ENCODE measurements around the gene PLA2G2C.

PLA2G2C gene

DNA sequence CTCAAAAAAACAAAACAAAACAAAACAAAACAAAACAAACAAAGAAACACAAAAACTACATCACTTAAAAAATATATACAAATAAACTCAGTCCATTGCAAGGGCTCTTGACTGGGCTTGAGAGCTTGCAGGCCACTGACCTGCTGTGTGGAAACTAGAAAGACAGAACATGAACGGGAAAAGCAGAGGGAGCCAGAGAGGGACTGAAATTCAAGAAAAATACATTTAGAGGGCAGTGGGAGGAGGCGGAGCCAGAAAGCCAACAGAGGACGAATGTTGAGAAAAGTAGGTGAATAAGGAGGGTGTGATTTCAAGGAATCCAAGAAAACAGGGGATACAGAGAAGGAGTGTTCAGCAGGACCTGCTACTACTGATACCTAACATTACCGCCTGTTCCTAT, 41.4 kb upstream of the PLA2G2C start:
- Histone ChIP-seq H3K4me3 (replicated peaks; ENCODE audit: insufficient read depth, low read length) (no peak overlapping the region), H3K27ac (replicated peaks) (no peak overlapping the region), H3K27me3 (ENCODE audit: insufficient read depth, poor library complexity, severe bottlenecking) (peaks cover 19% of the 10 kb centered on the region)
- DNase-seq (ENCODE audit: low read depth in 1 of 2, low spot score in 1 of 2) = no peak
- no peak for TF ChIP-seq POLR2AphosphoS5 (IDR thresholded peaks at IDR 0.05; ENCODE audit: low read depth)
- TF ChIP-seq SPI1 (IDR thresholded peaks at IDR 0.05; ENCODE audit: borderline replicate concordance, low read depth) = no peak
- no peak for TF ChIP-seq GABPA (IDR thresholded peaks at IDR 0.05; ENCODE audit: low read depth)
- TF ChIP-seq, protein P1, sequence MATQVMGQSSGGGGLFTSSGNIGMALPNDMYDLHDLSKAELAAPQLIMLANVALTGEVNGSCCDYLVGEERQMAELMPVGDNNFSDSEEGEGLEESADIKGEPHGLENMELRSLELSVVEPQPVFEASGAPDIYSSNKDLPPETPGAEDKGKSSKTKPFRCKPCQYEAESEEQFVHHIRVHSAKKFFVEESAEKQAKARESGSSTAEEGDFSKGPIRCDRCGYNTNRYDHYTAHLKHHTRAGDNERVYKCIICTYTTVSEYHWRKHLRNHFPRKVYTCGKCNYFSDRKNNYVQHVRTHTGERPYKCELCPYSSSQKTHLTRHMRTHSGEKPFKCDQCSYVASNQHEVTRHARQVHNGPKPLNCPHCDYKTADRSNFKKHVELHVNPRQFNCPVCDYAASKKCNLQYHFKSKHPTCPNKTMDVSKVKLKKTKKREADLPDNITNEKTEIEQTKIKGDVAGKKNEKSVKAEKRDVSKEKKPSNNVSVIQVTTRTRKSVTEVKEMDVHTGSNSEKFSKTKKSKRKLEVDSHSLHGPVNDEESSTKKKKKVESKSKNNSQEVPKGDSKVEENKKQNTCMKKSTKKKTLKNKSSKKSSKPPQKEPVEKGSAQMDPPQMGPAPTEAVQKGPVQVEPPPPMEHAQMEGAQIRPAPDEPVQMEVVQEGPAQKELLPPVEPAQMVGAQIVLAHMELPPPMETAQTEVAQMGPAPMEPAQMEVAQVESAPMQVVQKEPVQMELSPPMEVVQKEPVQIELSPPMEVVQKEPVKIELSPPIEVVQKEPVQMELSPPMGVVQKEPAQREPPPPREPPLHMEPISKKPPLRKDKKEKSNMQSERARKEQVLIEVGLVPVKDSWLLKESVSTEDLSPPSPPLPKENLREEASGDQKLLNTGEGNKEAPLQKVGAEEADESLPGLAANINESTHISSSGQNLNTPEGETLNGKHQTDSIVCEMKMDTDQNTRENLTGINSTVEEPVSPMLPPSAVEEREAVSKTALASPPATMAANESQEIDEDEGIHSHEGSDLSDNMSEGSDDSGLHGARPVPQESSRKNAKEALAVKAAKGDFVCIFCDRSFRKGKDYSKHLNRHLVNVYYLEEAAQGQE (IDR thresholded peaks at IDR 0.05; ENCODE audit: insufficient replicate concordance, low read depth) = no peak
- TF ChIP-seq, protein P2, sequence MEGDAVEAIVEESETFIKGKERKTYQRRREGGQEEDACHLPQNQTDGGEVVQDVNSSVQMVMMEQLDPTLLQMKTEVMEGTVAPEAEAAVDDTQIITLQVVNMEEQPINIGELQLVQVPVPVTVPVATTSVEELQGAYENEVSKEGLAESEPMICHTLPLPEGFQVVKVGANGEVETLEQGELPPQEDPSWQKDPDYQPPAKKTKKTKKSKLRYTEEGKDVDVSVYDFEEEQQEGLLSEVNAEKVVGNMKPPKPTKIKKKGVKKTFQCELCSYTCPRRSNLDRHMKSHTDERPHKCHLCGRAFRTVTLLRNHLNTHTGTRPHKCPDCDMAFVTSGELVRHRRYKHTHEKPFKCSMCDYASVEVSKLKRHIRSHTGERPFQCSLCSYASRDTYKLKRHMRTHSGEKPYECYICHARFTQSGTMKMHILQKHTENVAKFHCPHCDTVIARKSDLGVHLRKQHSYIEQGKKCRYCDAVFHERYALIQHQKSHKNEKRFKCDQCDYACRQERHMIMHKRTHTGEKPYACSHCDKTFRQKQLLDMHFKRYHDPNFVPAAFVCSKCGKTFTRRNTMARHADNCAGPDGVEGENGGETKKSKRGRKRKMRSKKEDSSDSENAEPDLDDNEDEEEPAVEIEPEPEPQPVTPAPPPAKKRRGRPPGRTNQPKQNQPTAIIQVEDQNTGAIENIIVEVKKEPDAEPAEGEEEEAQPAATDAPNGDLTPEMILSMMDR (IDR thresholded peaks at IDR 0.05; ENCODE audit: insufficient read depth, low read length) = no peak

DNA sequence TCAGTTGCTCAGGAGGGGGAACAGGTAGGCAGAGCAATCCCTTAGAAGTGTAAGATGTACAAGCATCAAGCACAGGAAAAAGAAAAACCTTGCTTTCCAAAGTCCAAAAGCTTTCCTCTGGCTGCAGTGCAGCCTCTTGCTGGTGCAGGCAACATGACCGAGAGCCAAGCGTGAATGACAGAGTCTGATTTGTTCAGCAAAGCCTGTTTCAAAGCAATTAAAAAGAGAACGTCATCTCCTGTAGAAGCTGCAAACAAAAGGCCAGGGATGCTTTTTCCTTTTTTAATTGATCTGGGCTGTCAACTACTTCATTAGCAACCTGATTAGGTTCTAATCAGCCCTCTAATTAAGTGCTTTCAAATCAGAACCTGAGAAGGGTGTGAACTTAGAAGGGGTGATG, 38.2 kb upstream of the PLA2G2C start:
- no peak overlapping the region for H3K27ac ChIP-seq (replicated peaks)
- H3K4me3 ChIP-seq (replicated peaks; ENCODE audit: insufficient read depth, low read length) = no peak overlapping the region
- TF ChIP-seq, protein P2 (IDR thresholded peaks at IDR 0.05; ENCODE audit: insufficient read depth, low read length) = no peak
- no peak for TF ChIP-seq POLR2AphosphoS5 (IDR thresholded peaks at IDR 0.05; ENCODE audit: low read depth)
- peaks cover 23% of the 10 kb centered on the region for H3K27me3 ChIP-seq (ENCODE audit: insufficient read depth, poor library complexity, severe bottlenecking)
- DNase-seq (ENCODE audit: low read depth in 1 of 2, low spot score in 1 of 2) = no peak

DNA sequence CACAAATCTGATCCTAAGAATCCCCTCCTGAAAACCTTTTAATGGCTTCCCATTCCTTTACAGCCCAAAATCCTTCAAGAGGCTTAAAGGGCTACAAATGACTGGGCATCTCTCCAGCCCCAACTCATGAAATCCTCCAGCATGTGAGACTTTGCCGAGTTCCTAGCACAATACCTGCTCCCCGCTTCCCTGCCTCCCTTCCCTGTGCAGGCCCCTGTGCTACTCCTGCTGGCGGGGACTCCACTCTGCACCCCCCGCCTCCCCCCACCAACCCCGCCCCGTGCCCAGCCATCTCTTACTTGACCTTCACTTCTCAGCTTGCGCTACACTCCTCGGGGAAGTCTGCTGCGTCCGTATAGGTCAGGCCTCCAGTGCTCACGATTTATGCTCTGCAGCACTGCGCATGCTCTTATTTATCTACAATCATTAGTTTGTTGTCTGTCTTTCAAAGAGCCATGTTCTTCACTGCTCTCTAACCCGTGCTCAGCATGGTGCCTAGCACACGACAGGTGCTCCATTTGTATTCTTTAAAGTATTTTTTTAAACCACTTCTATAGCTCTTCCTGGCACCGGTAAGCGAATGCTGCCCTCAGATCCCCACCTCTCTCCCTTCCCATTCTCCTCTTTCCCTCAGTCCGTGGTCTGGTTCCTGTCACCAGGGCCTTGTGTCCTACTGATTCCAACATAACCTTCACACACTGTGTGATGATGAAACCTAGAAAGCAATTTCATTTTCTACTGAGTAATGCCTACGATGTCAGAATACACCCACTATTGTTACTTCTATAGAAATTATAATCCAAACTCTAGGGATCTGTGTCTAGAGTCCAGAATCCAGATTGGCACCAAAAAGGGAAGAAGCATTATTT, 37.5 kb upstream of the PLA2G2C start:
- TF ChIP-seq SPI1 (IDR thresholded peaks at IDR 0.05; ENCODE audit: borderline replicate concordance, low read depth) = no peak
- TF ChIP-seq, protein P2 (IDR thresholded peaks at IDR 0.05; ENCODE audit: insufficient read depth, low read length) = no peak
- TF ChIP-seq, protein P1 (IDR thresholded peaks at IDR 0.05; ENCODE audit: insufficient replicate concordance, low read depth) = no peak
- no peak for TF ChIP-seq POLR2AphosphoS5 (IDR thresholded peaks at IDR 0.05; ENCODE audit: low read depth)
- no peak for DNase-seq (ENCODE audit: low read depth in 1 of 2, low spot score in 1 of 2)
- Histone ChIP-seq H3K27ac (replicated peaks) (no peak overlapping the region), H3K4me3 (replicated peaks; ENCODE audit: insufficient read depth, low read length) (no peak overlapping the region), H3K27me3 (ENCODE audit: insufficient read depth, poor library complexity, severe bottlenecking) (peaks cover 26% of the 10 kb centered on the region)
